Kidney (tissue), 14 donors: ENCODE measurements around the gene PLEKHA6. TPM values are rescaled to one million over a fixed set of nuclear protein-coding genes. Genes with fewer than 3 reads are reported as not detected.

Source experiments
- DNase-seq, 5 donors: peaks; one replicate each; pipeline ENCODE4 v3.0.0-alpha.2; 2013 to 2020
- FAIRE-seq: peaks from 2 replicates; lab custom pipeline; 2012; peaks lifted over from hg19 to GRCh38; lab: Jason Lieb, UNC
- H3K27ac ChIP-seq, 2 donors: one replicate each; pipeline ENCODE4 v1.7.0; 2013; ENCODE audit warnings: low read depth in 2 of 2, low read length in 2 of 2, inconsistent platforms in 1 of 2
- H3K27me3 ChIP-seq: one replicate; pipeline ENCODE4 v1.7.1; 2013; ENCODE audit warnings: low read length, inconsistent platforms; ENCODE audit not compliant: control insufficient read depth, insufficient read depth
- H3K36me3 ChIP-seq, 3 donors: one replicate each; pipeline versions ENCODE4 v1.7.0 to v1.7.1; 2013; ENCODE audit warnings: low read length in 3 of 3, control low read depth in 1 of 3, inconsistent platforms in 1 of 3; ENCODE audit not compliant: insufficient read depth in 3 of 3, control insufficient read depth in 2 of 3
- H3K4me1 ChIP-seq, 3 donors: one replicate each; pipeline versions ENCODE4 v1.7.0 to v1.7.1; 2013; ENCODE audit warnings: low read length in 3 of 3, inconsistent platforms in 1 of 3, low read depth in 1 of 3; ENCODE audit not compliant: control insufficient read depth in 2 of 3, insufficient read depth in 2 of 3
- H3K4me3 ChIP-seq, 3 donors: one replicate each; pipeline versions ENCODE4 v1.7.0 to v1.8.1; 2013; ENCODE audit warnings: low read length in 3 of 3, control low read depth in 1 of 3, inconsistent platforms in 1 of 3
- H3K9ac ChIP-seq, 3 donors: one replicate each; pipeline versions ENCODE4 v1.7.0 to v1.7.1; 2013; ENCODE audit warnings: low read length in 3 of 3, control low read depth in 1 of 3, inconsistent platforms in 1 of 3
- H3K9me3 ChIP-seq, 3 donors: one replicate each; pipeline versions ENCODE4 v1.7.0 to v1.7.1; 2013; ENCODE audit warnings: low read length in 3 of 3, control low read depth in 1 of 3, inconsistent platforms in 1 of 3; ENCODE audit not compliant: control insufficient read depth in 2 of 3, insufficient read depth in 1 of 3
- intact Hi-C: fragments of 100-400 bp; cut with DNase I; formaldehyde crosslinking; loops from one replicate; pipeline ENCODE4 v1.11.1; 2022
- polyA plus RNA-seq: library from polyadenylated mRNA; stranded (reverse); fragments of 350-450 nt; fragmentation: Illumina TruSeq; extraction: RNeasy Lipid Tissue Mini Kit (QIAGEN cat#74804); gene quantifications from one replicate; pipeline ENCODE4 v1.2.3, GENCODE V29; 2014; ENCODE audit warnings: low read depth, low replicate concordance; ENCODE audit not compliant: insufficient read depth
- total RNA-seq: library from RNA; stranded (reverse); fragmentation: NEBNext Ultra II Directional; extraction: Animal tissue kit (Norgen Biotek cat#: 25700); gene quantifications from one replicate; pipeline ENCODE4 v1.2.1, GENCODE V29; 2021
- TF ChIP-seq, protein P1 (sequence below): IDR thresholded peaks from 3 replicates; pipeline ENCODE4 v1.5.1; 2012; ENCODE audit warnings: mild to moderate bottlenecking, moderate library complexity, borderline replicate concordance; ENCODE audit not compliant: insufficient read depth; ENCODE audit errors: extremely low read depth
- donor health status: control.
- donor health status: control.
- donor health status: control.
- donor health status: control.
- donor health status: control.
- donor health status: DM: yes; HTN: yes; CAD: no.
- donor health status: Normal renal cell carcinoma (clear cell type).

PLEKHA6 gene
- total and polyA plus RNA-seq, 2 donors from 2014 or later, result 17.5 to 65.1 TPM

DNA sequence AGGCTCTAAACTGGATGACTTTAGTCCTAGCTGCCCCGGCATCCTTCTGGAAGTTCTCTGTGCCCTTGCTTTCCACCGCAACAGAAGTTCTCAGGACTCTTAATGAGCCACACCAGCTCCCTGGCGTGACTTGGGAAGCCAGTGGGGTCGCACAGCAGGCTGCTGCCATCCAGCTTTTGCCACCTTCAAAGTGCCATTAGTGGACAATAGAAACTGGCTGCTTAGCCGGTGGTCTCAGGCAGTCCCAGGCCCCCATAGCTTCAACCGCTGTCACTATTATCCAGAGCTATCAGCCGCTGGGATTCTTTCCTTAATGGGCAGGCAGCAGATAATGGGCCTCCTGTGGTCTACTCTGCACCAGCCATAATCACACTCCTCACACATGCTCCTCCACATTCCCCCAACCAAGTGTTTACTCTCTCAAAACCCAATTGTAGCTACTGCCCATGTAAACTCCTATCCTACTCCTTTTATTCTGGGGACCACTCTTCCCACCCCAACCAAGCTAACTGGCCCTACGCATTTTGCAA, 37.3 kb downstream of the PLEKHA6 start:
- peaks cover 6 to 21% (median 13%) of the 10 kb centered on the region in 3 donors for H3K4me1 ChIP-seq
- H3K4me3 ChIP-seq, result no peak overlapping the region
- no peaks in the 10 kb centered on the region for H3K27me3 ChIP-seq
- intact Hi-C loops, result no loop called here
- H3K9me3 ChIP-seq, result no peaks in the 10 kb centered on the region
- FAIRE-seq, result no peak
- no peaks in the 10 kb centered on the region for H3K36me3 ChIP-seq
- TF ChIP-seq, protein P1, sequence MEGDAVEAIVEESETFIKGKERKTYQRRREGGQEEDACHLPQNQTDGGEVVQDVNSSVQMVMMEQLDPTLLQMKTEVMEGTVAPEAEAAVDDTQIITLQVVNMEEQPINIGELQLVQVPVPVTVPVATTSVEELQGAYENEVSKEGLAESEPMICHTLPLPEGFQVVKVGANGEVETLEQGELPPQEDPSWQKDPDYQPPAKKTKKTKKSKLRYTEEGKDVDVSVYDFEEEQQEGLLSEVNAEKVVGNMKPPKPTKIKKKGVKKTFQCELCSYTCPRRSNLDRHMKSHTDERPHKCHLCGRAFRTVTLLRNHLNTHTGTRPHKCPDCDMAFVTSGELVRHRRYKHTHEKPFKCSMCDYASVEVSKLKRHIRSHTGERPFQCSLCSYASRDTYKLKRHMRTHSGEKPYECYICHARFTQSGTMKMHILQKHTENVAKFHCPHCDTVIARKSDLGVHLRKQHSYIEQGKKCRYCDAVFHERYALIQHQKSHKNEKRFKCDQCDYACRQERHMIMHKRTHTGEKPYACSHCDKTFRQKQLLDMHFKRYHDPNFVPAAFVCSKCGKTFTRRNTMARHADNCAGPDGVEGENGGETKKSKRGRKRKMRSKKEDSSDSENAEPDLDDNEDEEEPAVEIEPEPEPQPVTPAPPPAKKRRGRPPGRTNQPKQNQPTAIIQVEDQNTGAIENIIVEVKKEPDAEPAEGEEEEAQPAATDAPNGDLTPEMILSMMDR, result no peak
- no peak overlapping the region for H3K9ac ChIP-seq
- no peak overlapping the region for H3K27ac ChIP-seq
- no peak for DNase-seq

DNA sequence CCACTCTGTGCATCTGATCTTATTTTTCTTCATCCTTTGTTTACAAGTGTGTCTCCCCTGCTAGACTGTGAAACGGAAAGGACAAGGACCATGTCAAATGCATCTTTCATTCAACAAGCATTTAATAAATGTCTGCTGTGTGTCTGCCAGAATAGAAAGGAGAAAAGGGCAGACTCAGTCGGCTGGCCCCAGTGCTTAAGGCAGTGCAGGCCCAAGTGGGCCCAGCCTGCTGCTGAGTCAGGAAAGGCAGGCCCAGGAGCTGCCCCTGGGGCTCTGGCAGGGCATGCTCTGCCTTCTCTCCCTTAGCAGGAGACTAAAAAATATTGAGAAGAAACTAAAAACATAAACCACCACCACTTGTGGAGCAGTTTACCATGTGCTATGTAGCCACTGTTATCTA, 38.1 kb downstream of the PLEKHA6 start:
- Histone ChIP-seq H3K36me3 (no peaks in the 10 kb centered on the region), H3K9me3 (no peaks in the 10 kb centered on the region), H3K27ac (peak overlapping the region in 1 of 2 donors; percentile 1), H3K4me1 (peaks cover 6 to 18% (median 18%) of the 10 kb centered on the region in 3 donors), H3K9ac (peak overlapping the region in 1 of 3 donors; percentile 13), H3K27me3 (no peaks in the 10 kb centered on the region), H3K4me3 (no peak overlapping the region)
- FAIRE-seq (no peak), DNase-seq (no peak)
- TF ChIP-seq, protein P1, result no peak
- intact Hi-C loops, result no loop called here

- TF ChIP-seq, protein P1, result no peak
- no peak for DNase-seq
- H3K9me3 ChIP-seq, result no peaks in the 10 kb centered on the region
- peaks cover 9 to 20% (median 20%) of the 10 kb centered on the region in 3 donors for H3K4me1 ChIP-seq
- H3K36me3 ChIP-seq, result no peaks in the 10 kb centered on the region
- no peaks in the 10 kb centered on the region for H3K27me3 ChIP-seq
- no peak for FAIRE-seq
- peak overlapping the region; percentile 1 to 5 for H3K27ac ChIP-seq
- H3K9ac ChIP-seq, result no peak overlapping the region
- intact Hi-C loops, result no loop called here
- no peak overlapping the region for H3K4me3 ChIP-seq
Measured at GRCh38 chr1:204321051-204321450, 38.7 kb downstream of the PLEKHA6 start.

DNA sequence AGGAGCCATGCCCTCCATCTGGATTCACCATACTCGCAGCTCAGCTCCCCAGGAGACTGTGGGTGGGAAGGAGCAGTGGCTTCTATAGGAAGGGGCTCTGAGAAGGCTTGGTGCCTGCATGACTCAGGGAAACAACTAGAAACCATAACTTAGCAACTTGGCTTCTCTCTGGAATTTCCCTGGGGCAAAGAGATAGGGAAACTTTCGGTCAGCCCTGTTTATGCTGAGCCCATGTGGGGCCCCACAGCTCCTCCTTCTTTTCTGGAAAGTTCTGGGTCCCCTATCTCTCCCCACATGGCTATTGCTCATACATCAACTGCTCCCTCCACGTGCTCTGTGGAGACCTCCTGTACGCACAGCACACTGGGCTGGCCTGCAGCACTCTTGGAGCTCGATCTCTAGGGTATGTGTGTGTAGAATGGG, 39.3 kb downstream of the PLEKHA6 start:
- H3K9me3 ChIP-seq, result no peaks in the 10 kb centered on the region
- DNase-seq, result no peak
- no peaks in the 10 kb centered on the region for H3K36me3 ChIP-seq
- H3K4me1 ChIP-seq, result peaks cover 11 to 24% (median 21%) of the 10 kb centered on the region in 3 donors
- H3K4me3 ChIP-seq, result no peak overlapping the region
- H3K9ac ChIP-seq, result no peak overlapping the region
- intact Hi-C loops, result no loop called here
- no peaks in the 10 kb centered on the region for H3K27me3 ChIP-seq
- no peak for FAIRE-seq
- H3K27ac ChIP-seq, result peak overlapping the region; percentile 26 to 40
- TF ChIP-seq, protein P1, result no peak
